ENCODE results near the gene TMEM97.

- TF ChIP-seq POLR2A (IDR thresholded peaks at IDR 0.05; ENCODE audit: low read length) (no peak), GATA1 (IDR thresholded peaks at IDR 0.05; ENCODE audit: low read depth, low read length) (no peak)
These were observed 48.1 kb upstream of the TMEM97 start for GRCh38 chr17:28270926-28271325.

Measured in erythroblast (primary cell).